T follicular helper cell (primary cell): ENCODE results near the gene WFDC2.
"Not testable (repeated sequence)": the region's sequence is repeated elsewhere in the genome, so short reads cannot be mapped to it uniquely, and the experiment has no call there.

ENCODE experiments used
- DNase-seq: peaks from one replicate; pipeline ENCODE4 v3.0.0-alpha.2; 2020; ENCODE audit warnings: low read depth

Gene WFDC2

DNA sequence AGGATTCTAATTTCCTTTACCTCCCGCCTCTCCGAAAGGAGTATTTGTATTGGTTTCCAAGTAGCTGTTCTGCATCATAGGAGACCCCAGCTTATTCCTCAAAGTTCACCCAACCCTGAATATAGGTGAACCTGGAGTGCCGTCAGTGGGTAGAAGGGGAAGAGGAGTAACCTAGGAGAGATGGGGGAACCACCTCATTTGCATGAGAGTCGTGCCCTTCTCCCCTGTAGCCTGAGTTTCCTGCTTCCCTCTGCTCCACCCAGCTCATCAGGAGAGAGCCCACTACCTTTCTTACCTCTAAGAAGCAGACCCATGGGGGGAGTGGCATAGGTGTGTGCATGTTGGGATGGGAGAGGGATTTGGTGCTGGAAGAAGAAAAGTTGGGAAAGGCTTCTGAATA, 17.3 kb upstream of the WFDC2 start:
- DNase-seq = no peak

GRCh38 chr20:45452772-45453691, 16.5 kb upstream of the WFDC2 start:
- no peak for DNase-seq

DNA sequence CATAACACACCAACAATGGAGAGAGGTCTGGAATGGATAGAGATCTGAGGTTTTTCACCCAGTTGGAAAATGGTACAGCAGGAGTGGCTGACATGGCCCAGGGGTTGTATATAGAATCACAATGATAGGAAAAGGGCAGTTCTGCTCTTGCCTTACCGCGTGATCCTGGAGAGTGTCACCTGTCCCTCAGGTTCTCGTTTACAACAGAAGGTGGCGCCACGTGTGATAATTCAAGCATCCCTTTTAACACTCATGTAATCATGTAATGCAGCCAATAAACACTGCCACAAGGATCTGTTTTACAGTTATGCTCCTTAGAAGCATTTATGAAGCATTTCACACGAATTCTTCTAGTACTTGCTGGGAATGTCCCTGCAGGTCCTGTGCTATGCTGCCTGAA, 12.9 kb upstream of the WFDC2 start:
- DNase-seq = no peak

- no peak for DNase-seq
Observed at GRCh38 chr20:45459606-45460005, 9.9 kb upstream of the WFDC2 start.

- DNase-seq = no peak
Observed at GRCh38 chr20:45461225-45461624, 8.3 kb upstream of the WFDC2 start.

DNA sequence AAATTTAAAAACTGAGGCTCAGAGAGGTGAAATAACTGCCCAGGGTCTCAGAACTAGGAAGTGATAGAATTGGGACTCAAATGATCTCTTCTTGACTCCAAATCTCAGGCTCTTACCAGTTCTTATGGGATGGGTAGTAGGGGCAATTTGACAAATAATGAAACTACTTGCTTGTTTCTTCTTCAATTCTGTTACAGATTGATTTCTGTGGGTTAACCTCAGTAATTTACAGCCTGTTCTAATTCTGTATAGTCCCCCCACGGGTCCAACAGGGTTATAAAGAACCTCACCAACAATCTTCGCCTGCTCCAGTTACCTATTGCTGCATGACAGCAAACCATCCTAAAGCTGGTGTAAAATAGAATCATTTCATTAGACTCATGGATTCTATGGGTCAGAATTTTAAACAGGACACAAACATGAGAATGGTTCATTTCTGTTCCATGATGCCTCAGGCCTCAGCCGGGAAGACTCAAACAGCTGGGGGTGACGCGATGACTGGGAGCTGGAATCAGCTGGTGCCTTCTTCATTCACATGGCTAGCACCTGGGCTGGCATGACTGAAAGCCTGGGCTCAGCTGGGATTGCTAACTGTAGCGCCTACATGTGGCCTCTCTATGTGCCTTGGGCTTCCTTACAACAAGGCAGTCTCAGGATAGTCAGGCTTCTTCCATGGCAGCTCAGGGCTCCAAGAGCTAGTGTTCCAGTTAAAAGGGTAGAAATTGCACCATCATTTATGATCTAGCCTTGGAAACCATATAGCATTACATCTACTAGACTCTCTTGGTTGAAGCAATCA, 6.6 kb upstream of the WFDC2 start:
- DNase-seq = no peak

- DNase-seq = no peak
Observed at GRCh38 chr20:45463709-45464108, 5.8 kb upstream of the WFDC2 start.

- DNase-seq = no peak
Observed at GRCh38 chr20:45465491-45466266, 3.9 kb upstream of the WFDC2 start.

DNA sequence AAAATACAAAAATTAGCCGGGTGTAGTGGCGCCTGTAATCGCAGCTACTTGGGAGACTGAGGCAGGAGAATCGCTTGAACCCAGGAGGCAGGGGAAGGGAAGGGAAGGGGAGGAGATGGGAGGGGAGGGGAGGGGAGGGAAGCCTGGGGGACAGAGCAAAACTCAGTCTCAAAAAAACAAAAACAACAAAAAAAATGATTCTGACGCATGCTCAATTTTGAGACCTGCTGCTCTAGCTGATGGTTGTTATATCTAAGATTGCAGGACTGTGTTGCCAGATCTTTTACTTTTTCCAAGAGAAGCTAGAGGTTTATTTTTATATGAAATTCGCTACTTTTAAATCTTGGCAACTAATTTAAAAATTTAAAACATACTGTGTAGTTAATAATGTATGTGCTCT, 2.4 kb upstream of the WFDC2 start:
- no peak for DNase-seq

GRCh38 chr20:45467861-45468260, 1.7 kb upstream of the WFDC2 start:
- no peak for DNase-seq

DNA sequence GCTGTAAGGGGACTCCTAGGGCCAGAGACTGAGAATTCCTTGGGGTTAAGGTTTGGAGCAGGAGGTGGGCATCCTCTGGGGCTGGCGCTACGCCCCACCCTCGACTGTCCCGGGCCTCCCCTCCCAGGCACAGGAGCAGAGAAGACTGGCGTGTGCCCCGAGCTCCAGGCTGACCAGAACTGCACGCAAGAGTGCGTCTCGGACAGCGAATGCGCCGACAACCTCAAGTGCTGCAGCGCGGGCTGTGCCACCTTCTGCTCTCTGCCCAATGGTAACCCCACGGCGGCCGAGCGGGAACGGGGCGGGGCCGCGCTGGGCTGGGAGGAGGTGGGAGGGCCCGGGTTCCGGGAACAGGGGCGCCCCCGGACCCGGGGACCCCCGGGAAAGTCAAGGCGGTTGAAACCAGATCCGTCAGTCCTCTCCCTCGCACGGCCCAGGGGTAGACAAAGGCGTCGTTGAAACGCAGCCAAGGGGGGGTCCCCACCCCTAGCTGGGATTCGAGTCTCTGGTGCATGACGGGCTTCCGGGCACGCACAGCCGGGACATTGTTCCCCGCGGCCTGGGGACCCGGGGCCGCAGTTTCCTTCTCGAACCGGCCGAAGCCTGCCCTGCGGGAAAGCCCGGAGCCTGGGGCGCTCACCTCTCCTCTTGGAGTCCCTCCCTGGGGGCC, 844 bp downstream of the WFDC2 start:
- no peak for DNase-seq

- no peak for DNase-seq
Observed at GRCh38 chr20:45470937-45471336, 1.4 kb downstream of the WFDC2 start.

DNA sequence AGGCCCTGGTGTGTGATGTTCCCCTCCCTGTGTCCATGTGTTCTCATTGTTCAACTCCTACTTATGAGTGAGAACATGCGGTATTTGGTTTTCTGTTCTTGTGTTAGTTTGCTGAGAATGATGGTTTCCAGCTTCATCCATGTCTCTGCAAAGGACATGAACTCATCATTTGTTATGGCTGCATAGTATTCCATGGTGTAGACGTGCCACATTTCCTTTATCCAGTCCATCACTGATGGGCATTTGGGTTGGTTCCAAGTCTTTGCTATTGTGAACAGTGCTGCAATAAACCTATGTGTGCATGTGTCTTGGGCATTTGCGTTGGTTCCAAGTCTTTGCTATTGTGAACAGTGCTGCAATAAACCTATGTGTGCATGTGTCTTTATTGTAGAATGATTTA, 2.7 kb downstream of the WFDC2 start:
- not testable (repeated sequence) for DNase-seq

DNA sequence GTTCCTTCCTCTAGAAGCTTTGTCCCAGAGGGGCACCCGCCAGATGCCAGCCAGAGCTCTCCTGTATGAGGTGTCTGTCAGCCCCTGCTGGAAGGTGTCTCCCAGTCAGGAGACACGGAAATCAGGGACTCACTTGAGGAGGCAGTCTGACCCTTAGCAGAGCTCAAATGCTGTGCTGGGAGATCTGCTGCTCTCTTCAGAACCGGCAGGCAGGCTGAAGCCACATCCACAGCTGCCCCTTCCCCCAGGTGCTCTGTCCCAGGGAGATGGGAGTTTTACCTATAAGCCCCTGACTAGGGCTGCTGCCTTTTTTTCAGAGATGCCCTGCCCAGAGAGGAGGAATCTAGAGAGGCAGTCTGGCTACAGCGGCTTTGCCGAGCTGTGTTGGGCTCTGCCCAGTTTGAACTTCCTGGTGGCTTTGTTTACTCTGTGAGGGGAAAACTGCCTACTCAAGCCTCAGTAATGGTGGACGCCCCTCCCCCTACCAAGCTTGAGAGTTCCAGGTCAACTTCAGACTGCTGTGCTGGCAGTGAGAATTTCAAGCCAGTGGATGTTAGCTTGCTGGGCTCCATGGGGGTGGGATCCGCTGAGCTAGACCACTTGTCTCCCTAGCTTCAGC, 8.1 kb downstream of the WFDC2 start:
- not testable (repeated sequence) for DNase-seq

DNA sequence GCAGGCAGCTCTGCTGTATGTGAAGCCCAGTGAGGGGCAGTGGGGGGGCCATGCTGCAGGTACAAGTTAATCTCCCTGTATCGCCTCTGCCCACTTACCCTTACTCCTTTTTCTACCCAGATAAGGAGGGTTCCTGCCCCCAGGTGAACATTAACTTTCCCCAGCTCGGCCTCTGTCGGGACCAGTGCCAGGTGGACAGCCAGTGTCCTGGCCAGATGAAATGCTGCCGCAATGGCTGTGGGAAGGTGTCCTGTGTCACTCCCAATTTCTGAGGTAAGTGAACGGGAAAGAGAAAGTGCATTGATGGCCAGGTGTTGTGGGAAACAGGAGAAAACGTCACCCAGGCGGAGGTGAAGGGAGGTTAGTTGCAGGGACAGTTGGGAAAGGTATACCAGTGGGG, 10.3 kb downstream of the WFDC2 start:
- DNase-seq = no peak

- DNase-seq = no peak
Observed at GRCh38 chr20:45484676-45485075, 15.1 kb downstream of the WFDC2 start.

DNA sequence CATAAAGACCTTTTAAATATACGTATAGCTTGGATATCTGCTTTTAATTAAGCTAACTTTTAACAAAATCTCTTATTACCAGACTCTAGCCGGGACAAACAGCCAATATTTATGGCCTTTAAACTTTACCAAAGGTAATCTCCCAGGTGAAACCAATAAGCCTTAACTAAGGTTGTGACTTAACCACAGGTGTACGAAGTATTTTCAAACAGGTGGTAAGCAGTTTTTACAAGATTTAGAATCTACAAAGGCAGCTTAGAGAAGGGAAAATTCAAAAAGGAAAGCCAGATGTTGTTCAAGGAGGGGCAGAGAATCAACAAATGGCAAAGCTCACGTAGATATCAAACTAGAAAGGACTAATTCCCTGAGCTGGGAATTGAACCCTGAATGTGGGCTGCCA, 15.8 kb downstream of the WFDC2 start:
- DNase-seq = no peak

- DNase-seq = no peak
Observed at GRCh38 chr20:45487231-45487635, 17.7 kb downstream of the WFDC2 start.

GRCh38 chr20:45489083-45489531, 19.6 kb downstream of the WFDC2 start:
- DNase-seq = no peak

DNA sequence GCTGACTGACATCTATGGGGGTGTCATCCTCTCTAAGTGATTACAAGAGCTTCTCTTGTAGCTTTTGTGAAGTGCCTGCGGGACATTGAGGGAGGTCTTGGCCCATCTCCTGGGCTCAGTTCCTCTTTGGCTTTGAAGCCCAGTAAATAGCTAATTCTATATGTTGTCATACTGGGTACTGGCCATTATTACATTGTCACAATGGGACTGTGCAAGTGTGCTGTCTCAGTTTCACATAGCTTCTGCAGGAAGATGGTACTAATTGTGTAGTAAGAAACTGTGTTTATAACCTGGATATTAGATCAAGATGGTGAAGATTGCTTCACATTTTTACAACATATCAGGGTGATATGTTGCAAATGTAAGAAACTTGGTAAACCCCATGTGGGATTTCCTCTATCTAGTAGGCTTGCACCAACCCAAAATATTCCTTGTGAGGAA, 26.0 kb downstream of the WFDC2 start:
- DNase-seq = no peak

DNA sequence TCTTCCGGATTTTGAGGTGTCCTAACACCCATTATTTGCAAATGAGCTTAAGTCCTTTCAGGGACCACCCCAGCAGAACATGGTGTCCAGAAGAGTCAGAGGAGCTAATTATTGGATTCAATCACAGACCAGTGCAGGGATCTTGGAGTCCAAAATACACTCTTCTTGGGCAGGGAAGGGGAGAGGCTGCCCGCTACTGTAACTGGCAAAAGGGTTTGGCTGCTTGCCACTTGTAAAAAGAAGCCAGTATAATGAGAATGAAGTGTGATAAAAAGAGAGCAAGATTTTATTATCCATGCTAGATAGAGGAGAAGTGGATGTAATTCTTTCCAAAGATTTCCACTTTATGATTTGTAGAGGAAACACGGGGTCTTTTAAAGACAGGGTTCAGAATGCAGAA, 26.6 kb downstream of the WFDC2 start:
- no peak for DNase-seq
